Astrocyte (in vitro differentiated cells and primary cell): ENCODE data around the gene IARS1.

Experiments used
- EZH2 ChIP-seq: IDR thresholded peaks from 2 replicates; pipeline ENCODE4 v1.6.1; 2012; ENCODE audit warnings: mild to moderate bottlenecking, low read length, inconsistent platforms; ENCODE audit not compliant: insufficient read depth
- TF ChIP-seq, protein P1 (sequence below): IDR thresholded peaks from 2 replicates; pipeline ENCODE4 v1.5.1; 2011; ENCODE audit warnings: low read depth, mild to moderate bottlenecking, inconsistent platforms, low read length, moderate library complexity; ENCODE audit not compliant: insufficient read depth

- TF ChIP-seq, protein P1, sequence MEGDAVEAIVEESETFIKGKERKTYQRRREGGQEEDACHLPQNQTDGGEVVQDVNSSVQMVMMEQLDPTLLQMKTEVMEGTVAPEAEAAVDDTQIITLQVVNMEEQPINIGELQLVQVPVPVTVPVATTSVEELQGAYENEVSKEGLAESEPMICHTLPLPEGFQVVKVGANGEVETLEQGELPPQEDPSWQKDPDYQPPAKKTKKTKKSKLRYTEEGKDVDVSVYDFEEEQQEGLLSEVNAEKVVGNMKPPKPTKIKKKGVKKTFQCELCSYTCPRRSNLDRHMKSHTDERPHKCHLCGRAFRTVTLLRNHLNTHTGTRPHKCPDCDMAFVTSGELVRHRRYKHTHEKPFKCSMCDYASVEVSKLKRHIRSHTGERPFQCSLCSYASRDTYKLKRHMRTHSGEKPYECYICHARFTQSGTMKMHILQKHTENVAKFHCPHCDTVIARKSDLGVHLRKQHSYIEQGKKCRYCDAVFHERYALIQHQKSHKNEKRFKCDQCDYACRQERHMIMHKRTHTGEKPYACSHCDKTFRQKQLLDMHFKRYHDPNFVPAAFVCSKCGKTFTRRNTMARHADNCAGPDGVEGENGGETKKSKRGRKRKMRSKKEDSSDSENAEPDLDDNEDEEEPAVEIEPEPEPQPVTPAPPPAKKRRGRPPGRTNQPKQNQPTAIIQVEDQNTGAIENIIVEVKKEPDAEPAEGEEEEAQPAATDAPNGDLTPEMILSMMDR: no peak
- no peak for TF ChIP-seq EZH2
These were observed 991 bp downstream of the IARS1 start for GRCh38 chr9:92292338-92293074.
